WTC11 (cell line): ENCODE results near the gene ACHE.

Source experiments
- CREB1 ChIP-seq: sonication (generic); formaldehyde crosslinking; IDR thresholded peaks from 2 replicates; pipeline ENCODE4 v1.8.0; 2023; ENCODE audit warnings: mild to moderate bottlenecking, missing genetic modification reagents
- ESRRA ChIP-seq: sonication (generic); formaldehyde crosslinking; IDR thresholded peaks from 2 replicates; pipeline ENCODE4 v1.8.1; 2022; ENCODE audit warnings: mild to moderate bottlenecking, missing genetic modification reagents, borderline replicate concordance

DNA sequence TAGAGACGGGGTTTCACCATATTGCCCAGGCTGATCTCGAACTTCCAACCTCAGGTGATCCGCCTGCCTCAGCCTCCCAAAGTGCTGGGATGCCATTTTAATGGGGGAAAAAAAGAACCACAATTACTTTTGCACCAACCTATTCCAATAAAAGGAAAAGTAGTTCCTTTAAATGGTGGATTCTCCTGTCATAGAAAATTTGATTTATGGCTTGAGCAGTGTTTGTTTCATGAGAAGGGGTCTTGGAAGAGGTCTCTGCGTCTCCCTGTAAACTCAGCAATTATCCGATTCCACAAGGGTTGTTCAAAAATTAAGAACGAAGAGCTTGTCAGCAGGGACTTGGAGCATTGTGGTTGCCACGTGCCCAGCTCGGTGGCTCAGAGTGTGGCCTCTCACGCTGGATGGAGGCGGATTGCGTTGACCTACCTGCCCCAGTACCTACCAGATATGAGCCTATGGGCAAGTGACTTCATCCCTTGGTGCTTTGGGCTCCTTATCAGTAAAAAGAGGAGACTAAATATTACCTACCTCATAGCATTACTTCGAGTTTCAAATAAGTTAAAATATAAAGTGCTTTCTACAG lies 31.3 kb downstream of the ACHE start:
- TF ChIP-seq CREB1 (CRISPR knock-in tag) (no peak), ESRRA (CRISPR knock-in tag) (no peak)
